Right ventricle myocardium inferior (tissue), 1 donor: ENCODE results near the gene NEDD4. TPM values are rescaled to one million over a fixed set of nuclear protein-coding genes. Genes with fewer than 3 reads are reported as not detected.
"Not testable (repeated sequence)": the region's sequence is repeated elsewhere in the genome, so short reads cannot be mapped to it uniquely, and the experiment has no call there.

ENCODE experiments used
- ATAC-seq: fragments of 200-7000 bp; cut with Tn5 transposase; one replicate; pipeline ENCODE4 v1.9.1; 2020; ENCODE audit warnings: mild to moderate bottlenecking, moderate library complexity
- DNase-seq: peaks from one replicate; pipeline ENCODE4 v3.0.0; 2021; ENCODE audit errors: missing footprints
- intact Hi-C: fragments of 100-400 bp; cut with DNase I; formaldehyde crosslinking; loops from one replicate; pipeline ENCODE4 v1.11.0; 2022
- total RNA-seq: library from RNA; stranded (reverse); fragmentation: NEBNext Ultra II Directional; extraction: Animal tissue kit (Norgen Biotek cat#: 25700); gene quantifications from one replicate; pipeline ENCODE4 v1.2.1, GENCODE V29; 2021
- donor health status: DM: no; HTN: yes; CAD: no; lungs with severe emphysema.

NEDD4 gene
- total RNA-seq, 1 donor from 2014 or later: 9.7 TPM

DNA sequence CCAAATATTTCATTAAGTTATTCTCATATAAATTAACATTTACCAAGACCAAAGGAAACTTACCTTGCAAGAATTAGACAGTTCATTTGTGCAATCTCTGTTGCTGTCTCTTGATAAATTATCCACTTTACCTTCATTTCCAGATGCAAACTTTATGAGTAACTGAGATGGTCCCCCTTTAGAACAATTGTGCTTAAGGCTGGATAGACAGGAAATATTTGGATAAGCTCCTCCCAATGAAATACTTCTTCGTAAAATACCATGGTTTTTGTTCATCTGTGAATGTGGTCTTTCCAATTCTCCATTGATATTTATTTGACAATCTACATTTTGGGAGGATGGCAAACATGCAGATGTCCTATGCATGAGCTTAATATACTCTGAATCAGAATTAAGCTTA lies 78.2 kb downstream of the NEDD4 start:
- ATAC-seq: no peak
- intact Hi-C loops: loop anchor here (5.0 kb wide), 1 partner anchor 258 kb away; no protein-coding TSS in a partner anchor
- DNase-seq: no peak

DNA sequence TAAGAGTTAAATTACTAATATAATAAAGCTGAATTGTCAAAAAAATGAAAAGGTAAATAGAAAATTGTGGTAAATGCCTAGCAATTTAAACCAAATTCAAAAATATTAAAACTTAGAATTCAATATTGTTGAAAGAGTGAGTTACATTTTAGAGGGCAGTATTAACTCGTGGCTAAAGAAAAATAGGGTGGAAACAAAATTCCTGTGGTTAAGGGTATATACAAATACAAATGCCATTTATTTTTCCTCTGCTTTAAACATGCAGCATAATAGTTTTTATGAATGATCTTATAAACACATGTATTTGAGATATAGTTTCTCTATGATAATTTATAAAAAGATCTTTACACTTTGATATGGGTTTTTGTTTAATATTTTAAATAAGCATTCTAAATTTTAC lies 79.0 kb downstream of the NEDD4 start:
- intact Hi-C loops: no loop called here
- ATAC-seq (no peak), DNase-seq (no peak)

DNA sequence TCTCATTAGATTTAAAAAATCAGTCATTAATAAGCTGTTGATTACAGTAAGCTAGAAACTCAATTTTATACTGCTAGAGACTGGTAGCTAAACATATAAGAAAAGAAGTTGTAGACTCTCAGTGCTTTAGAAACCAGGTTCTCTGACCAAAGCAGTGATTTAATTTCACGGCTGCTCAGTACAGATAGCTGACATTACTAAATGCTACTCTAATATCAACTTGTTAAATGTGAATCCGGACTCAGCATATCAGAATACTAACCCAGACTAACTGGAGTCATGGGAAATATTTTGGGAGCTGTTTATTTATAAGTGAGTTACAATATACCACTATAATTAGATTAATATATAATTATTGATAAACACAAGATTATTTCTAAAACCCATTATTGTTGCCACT lies 80.4 kb downstream of the NEDD4 start:
- DNase-seq (no peak), ATAC-seq (no peak)
- intact Hi-C loops: no loop called here

DNA sequence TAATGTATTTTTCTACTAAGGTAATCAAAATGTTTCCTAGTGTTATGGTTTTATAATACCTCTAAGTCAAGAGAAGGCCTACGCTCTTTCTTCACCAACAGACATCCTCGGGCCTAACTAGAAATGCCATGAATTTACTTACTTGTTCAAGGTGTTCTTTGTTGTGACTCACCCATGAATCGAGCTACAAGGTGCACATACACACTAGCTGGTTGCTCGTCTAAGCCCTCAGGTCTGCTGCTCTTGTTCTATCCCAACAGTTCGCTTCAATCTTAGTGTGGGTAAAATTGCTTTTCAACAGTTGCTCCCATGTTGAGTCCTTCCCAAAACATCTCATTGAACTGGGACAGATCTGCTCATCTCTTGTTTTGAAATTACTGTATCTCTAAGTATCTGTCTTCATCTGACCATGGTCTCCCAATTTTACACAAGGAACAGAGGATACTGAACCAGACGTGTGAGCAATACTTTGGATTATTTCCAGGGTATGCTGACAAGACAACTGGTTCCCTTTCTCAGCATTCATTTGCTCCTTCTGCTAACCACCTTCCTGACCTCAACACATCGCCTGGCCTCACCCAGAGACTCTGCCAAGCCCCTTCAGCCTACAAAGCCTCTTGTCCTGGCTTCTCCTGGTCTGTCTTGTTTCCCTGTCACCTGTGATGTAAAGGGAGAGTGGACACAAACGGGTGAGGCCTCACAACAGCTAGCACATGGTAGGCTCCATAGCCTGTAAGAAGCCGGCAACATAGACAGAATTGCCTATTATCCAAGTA lies 84.2 kb downstream of the NEDD4 start:
- intact Hi-C loops: no loop called here
- no peak for ATAC-seq
- DNase-seq: no peak

DNA sequence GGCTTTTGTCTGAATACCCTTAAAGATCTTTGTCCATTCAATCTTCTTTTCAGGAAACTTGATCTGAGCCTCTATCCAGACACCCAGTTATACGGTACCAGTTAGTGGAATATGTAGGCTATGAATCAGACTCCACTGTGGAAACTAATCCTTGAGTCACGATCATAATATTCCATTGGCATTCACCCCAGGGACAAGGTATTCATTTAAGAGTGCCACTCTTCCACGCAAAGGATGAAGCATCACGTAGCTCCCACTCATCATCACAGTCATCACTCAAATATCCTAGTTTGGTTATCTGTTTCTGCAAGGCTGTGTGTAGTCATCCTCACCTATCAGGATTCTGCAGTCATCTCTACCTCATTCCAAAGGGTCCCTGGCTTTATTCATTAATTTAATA lies 85.6 kb downstream of the NEDD4 start:
- no peak for DNase-seq
- intact Hi-C loops: no loop called here
- no peak for ATAC-seq

DNA sequence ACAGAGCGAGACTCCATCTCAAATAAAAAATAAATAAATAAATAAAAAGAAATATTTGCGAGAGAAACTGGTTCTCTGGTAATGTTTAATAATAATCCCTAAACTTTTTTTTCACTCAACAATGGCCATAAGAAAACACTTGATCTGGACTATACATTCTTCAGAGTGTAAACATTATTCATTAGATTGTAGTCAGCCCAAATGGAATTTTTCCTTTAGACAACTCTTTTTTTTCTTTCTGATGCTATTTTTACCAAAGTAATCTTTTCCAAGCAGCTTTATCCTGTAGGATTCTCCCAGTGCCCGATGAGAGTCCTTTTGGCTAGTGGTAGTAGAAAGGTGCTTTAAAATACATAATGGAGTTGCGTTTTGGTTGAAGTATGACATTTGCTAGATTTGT lies 90.4 kb downstream of the NEDD4 start:
- ATAC-seq (no peak), DNase-seq (no peak)
- intact Hi-C loops: no loop called here

DNA sequence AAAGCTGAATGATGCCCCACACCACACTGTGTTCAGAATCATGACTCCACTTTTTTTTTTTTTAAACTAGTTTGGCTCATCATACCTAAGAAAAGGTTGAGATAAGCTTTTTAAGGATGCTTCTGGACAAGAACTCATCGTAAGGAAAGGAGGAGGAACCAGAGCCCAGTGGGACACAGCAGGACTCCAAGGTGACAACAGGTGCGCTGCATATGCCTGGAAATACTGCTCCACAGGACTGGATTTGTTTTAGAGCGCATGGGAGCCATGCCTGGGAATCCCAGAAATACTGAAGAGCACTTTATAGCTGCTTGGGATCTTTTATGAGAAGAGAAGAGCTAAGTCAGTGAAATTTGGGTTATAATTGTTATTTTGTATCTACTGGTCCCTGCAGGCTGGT lies 93.4 kb downstream of the NEDD4 start:
- ATAC-seq (no peak), DNase-seq (no peak)
- intact Hi-C loops: no loop called here

DNA sequence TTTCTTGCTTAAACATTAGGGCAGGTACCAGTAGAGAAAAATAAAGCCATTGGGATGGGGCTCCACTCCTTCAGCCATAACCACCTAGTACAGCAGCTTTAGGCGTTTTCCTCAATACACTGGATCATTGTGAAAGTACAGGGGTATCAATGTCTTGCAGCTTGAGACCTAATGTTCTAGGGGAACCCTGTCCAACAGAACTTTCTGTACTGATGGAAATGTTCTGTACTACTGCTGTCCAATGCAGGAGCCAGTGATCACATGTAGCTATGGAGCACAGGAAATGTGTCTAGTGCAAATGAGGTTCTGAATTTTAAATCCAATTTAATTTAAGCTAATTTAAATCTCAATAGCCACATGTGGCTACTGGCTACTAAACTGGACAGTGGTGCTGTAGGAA lies 93.9 kb downstream of the NEDD4 start:
- intact Hi-C loops: loop anchor here (5.0 kb wide), 1 partner anchor 93 kb away; the partner anchor contains the start of gene NEDD4
- no peak for DNase-seq
- no peak for ATAC-seq

DNA sequence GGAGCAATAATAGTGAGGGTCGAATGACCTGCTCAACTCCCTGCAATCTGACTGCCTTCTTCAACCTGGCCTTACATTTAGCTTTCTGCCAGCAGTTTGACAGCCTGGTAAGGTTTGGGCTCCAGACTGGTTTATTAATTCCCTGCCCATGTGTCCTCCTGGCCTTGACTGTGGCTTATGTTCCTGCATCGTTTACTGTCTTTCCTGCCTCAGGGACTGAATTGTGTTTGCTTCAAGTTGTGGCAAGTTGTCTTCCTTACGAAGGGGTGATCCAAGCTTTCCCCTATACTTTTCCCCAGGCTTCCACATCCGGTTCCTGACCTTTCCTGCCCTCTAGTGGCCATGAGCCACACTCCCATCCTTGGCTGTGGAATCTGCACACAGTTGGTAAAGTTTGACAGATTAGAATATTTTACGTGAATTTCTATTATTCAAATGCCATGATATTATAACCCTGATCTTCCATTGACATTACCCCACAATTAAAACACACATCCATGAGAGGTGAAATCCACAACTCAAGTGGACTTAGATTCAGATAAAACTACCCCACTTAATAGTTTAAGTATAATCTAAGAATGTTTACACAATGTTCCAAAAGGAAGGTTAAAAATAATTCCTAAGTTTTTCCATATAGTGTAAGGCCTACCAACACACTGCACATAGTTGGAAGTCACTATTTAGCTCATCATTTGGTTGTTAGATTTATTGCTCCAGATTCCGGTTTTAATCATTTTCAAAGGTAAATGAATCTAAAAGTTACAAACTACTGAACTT lies 95.7 kb downstream of the NEDD4 start:
- peak; percentile 75 for ATAC-seq
- intact Hi-C loops: loop anchor here (5.0 kb wide), 1 partner anchor 95 kb away; the partner anchor contains the start of gene NEDD4

DNA sequence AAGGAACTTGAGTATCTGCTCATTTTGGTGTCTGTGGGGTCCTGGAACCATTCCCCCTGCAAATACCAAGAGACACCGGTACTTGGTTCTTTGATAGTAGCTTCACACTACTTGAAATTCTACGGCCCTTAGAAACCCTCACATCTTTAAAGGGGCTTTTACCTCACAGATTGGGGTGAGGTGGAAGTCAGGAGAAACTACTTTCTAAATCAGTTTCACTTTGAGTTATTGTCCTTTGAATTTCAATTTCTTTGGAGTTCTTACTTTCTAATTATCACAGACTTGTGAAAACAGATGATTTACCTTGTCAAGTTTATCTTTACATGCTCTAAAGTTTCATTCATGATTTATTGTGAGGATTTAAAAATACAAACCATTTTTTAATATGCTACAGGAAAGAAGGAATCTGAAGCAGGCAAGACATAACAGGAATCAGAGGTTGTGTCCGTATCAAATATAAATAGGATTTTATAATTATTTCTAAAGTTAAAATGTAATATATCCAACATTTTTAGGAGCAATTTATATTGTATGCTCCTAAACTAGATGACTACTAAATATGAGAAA lies 98.9 kb downstream of the NEDD4 start:
- intact Hi-C loops: no loop called here
- DNase-seq (no peak), ATAC-seq (no peak)

More for the DNA sequence above, 95.7 kb downstream of the NEDD4 start:
- DNase-seq: no peak

DNA sequence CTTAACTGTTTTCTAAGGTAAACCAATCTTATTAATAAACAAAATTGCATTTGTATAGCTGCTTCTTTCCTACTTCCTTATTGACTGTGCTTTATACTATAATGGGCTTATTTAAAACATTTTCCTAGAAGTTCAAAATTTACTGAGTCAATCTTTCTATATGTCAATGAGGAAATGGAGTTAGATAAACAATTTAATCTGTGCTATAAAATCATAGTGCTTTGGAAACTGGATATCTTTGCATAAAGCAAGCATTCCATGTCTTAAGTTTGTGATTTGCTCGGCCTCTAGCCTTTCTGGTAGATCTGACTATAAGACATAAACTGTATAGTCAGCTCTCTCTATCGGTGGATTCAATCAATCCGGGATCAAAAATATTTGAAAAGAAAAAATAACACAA lies 99.6 kb downstream of the NEDD4 start:
- intact Hi-C loops: no loop called here
- no peak for ATAC-seq

DNA sequence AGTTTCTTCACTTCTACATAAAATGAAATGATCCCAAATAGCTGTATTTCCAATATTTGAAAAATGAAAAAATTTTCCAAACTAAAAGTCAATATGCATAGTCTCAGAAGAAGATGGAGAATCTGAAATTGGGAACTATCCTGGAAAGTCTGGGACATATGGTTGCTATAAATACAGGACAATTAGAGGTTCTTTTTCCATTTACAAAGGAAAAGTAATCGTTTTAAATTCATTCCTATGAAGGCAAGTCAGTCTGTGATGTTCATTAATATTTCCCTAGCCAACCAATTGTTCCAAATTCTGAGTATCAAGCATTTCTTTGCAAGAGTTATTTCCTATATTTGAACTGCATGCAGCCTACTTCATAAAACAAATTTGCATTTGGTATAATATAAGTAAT lies 102.2 kb downstream of the NEDD4 start:
- ATAC-seq: no peak
- intact Hi-C loops: no loop called here
- no peak for DNase-seq

More for the DNA sequence above, 99.6 kb downstream of the NEDD4 start:
- DNase-seq: no peak

DNA sequence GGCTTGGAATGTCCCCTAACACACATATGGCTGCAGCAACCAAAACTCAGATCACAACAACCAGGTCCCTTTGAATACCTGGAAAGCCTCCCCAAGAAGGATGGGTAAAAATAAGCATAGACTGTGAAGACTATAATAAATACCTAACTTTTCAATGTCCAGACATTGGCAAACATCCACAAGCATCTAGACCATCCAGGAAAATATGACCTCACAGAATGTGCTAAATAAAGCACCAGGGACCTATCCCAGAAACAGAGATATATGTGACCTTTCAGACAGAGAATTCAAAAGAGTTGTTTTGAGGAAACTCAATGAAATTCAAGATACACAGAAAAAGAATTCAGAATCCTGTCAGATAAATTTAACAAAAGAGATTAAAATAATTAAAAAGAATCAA lies 109.2 kb downstream of the NEDD4 start:
- intact Hi-C loops: no loop called here
- no peak for DNase-seq
- ATAC-seq: no peak

DNA sequence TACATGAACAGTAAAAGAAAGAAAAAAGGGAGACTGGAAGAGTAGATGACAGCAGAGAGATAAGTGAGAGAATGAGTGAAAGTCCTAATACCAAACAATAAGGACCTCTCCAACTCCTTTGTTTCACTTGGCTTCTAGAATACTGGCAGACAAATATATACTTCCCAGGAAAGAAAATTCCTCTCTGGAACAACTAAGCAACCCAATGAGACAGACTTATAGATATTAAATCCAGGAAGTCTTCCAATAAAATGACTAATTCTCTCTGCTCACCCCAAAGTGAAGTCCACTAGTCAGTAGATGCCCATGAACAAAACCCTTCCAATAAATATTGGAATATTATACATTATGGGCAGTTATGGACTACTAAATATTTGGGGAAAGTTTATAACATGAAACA lies 114.2 kb downstream of the NEDD4 start:
- intact Hi-C loops: no loop called here
- DNase-seq (no peak), ATAC-seq (no peak)

DNA sequence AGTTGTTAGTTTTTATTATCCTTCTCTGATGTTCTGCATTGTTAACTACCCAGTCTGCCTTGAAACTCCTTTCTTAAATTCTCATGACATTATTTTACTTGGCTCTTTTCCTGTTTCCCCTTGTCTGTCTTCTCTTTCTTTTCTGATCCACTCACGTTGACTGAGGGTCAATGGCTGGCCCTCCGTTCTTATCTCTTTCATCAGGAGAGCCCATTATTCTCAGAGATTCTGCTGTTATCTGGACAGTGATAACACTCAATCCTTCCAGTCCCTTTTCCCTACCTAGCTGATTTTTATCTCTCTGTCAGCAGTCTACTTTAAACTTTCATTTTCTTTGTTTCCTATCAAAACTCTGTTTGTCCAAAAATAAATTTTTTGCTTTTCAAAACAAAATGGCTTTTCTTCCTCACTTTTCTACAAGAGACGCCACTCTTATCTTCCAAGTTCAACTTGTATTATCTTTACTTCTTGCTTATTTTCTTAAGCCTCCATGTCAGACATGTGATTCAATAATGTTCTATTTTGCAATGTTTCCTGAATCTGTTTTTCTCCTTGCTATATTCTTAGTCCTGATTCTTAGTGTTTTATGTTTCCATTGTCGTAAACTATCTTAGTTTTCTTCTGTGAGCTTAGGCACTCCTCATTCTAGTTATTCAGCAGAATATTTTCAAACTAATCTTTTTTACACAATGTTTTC lies 120.2 kb downstream of the NEDD4 start:
- ATAC-seq (no peak), DNase-seq (no peak)
- intact Hi-C loops: no loop called here

DNA sequence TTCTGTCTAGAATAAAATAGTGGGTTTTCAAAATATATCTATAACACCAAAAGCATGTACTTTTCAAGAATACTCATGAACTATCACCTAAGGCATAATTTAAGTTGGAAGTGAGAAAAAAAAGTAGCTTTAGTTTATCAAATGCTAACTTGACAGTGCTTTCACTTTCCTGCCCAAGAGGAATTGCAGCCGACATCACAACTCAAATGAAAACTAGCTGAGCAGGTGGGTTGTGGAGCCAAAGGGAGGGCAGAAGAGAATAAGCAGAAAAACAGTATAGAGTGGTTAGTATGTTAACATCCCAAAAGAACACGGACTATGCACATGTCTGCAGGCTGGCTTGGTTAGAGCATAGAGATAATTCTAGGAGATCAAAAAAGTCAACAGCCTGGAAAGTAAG lies 120.9 kb downstream of the NEDD4 start:
- intact Hi-C loops: no loop called here
- DNase-seq (no peak), ATAC-seq (no peak)

DNA sequence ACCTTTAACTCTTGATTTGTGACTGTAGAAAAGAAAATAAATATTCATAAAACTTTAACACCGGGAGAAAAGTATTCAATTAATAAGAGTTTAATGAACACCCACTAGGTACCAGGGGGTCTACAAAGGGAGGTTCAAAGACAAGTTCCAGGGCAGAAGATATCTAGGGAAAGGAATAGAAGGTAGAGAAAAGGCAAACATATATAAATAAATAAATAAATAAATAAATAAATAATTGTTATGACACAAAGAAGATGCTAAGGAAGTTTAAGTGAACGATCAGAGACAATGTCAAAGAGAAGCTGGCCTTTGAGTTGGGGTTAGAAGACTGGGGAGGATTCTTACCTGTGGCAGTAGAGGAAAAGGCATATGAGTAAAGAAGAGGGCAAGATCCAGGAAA lies 123.8 kb downstream of the NEDD4 start:
- DNase-seq (no peak), ATAC-seq (no peak)
- intact Hi-C loops: no loop called here

DNA sequence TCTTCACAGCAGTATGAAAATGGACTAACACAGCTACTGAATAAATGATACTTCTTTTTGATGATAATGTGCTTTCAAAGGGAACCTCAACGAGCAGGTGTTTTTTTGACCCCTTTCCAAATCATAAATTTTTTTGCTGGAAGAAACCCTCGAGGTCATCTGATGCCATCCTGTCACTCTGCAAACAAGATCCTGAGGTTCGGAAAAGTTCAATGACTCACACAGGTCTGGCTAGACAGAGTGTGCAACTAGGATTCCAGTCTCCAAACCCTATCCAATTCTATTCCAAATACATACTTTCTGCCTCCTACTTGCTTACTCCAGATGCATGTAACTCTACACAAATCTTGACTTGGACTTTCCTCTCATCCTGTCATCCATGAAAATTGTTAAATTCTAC lies 124.7 kb downstream of the NEDD4 start:
- ATAC-seq (no peak), DNase-seq (no peak)
- intact Hi-C loops: no loop called here

DNA sequence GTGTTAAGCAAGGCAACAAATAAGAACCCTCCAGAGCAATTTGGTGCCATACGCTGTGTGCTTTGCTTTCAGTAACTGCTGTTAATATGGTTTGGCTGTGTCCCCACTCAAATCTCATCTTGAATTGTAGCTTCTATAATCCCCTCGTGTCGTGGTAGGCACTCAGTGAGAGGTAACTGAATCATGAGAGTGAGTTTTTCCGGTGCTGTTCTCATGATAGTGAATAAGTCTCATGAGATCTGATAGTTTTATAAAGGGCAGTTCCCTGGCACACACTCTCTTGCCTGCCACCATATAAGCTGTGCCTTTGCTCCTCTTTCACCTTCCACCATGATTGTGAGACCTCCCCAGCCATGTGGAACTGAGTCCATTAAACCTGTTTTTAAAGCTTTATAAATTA lies 125.1 kb downstream of the NEDD4 start:
- ATAC-seq, DNase-seq, intact Hi-C loops: not testable (repeated sequence)
